Sigmoid colon (tissue), 7 donors: ENCODE measurements around the gene PTPRE. TPM values are rescaled to one million over a fixed set of nuclear protein-coding genes. Genes with fewer than 3 reads are reported as not detected.

Experiments used
- DNase-seq: peaks from one replicate; pipeline ENCODE4 v3.0.0-alpha.2; 2019
- H3K27ac ChIP-seq, 4 donors: fragments of 200-600 bp; sonication (generic); one replicate each; pipeline ENCODE4 v1.5.1; 2016 to 2019; ENCODE audit warnings: mild to moderate bottlenecking in 1 of 4
- H3K27me3 ChIP-seq, 3 donors: fragments of 200-600 bp; sonication (generic); one replicate each; pipeline ENCODE4 v1.5.1; 2019; ENCODE audit warnings: mild to moderate bottlenecking in 1 of 3
- H3K36me3 ChIP-seq, 4 donors: fragments of 200-600 bp; sonication (generic); one replicate each; pipeline ENCODE4 v1.5.1; 2016 to 2019
- H3K4me1 ChIP-seq, 4 donors: fragments of 200-600 bp; sonication (generic); one replicate each; pipeline ENCODE4 v1.5.1; 2017 to 2019
- H3K4me3 ChIP-seq, 4 donors: fragments of 200-600 bp; sonication (generic); one replicate each; pipeline ENCODE4 v1.5.1; 2017 to 2019; ENCODE audit warnings: mild to moderate bottlenecking in 2 of 4, moderate library complexity in 1 of 4
- H3K9me3 ChIP-seq, 4 donors: fragments of 200-600 bp in 3 of 4; sonication (generic) in 3 of 4; one replicate each; pipeline versions ENCODE4 v1.5.1 to v1.6.1; 2013 to 2019
- CTCF ChIP-seq, 4 experiments: fragments of 450-650 bp in 3 of 4; fragments of 200-600 bp in 1 of 4; IDR thresholded peaks; one replicate each; pipeline ENCODE4 v1.5.1; 2016 to 2019; ENCODE audit warnings: antibody characterized with exemption in 4 of 4, mild to moderate bottlenecking in 3 of 4, moderate library complexity in 2 of 4
- EP300 ChIP-seq, 4 donors: sonication (generic); formaldehyde crosslinking; IDR thresholded peaks; one replicate each; pipeline ENCODE4 v1.6.1; 2017; ENCODE audit warnings: antibody characterized with exemption in 4 of 4
- POLR2A ChIP-seq, 2 donors: fragments of 450-650 bp; IDR thresholded peaks; one replicate each; pipeline ENCODE4 v1.6.1; 2016; ENCODE audit warnings: antibody characterized with exemption in 2 of 2, mild to moderate bottlenecking in 2 of 2, moderate library complexity in 2 of 2
- POLR2AphosphoS5 ChIP-seq, 4 donors: sonication (generic); formaldehyde crosslinking; IDR thresholded peaks; one replicate each; pipeline ENCODE4 v1.6.1; 2017; ENCODE audit warnings: antibody characterized with exemption in 4 of 4
- WGBS, 2 donors: extraction: QIAGEN DNeasy Blood & Tissue Kit; methylation state at CpG; one replicate each; pipeline ENCODE4 v1.1.7; 2013; 5-methylcytosine and 5-hydroxymethylcytosine counted together
- intact Hi-C: fragments of 100-400 bp; cut with DNase I; formaldehyde crosslinking; loops from one replicate; pipeline ENCODE4 v1.15.1; 2023
- polyA plus RNA-seq, 3 donors: library from polyadenylated mRNA; stranded (reverse); fragments of 200-250 nt; gene quantifications; one replicate each; pipeline ENCODE4 v1.2.3, GENCODE V29; 2013
- total RNA-seq, 4 donors: library from RNA; depleted of rRNA; stranded (reverse); fragments of >200 nt; gene quantifications; one replicate each; pipeline ENCODE4 v1.1.0, GENCODE V29; 2016
- donor health status: healthy with polysubstance abuse.
- donor health status: Bipolar disorder and iron deficiency.
- donor health status: healthy.

Gene PTPRE
- total and polyA plus RNA-seq, 7 donors: 4.2 to 17.9 (median 11.9) TPM

DNA sequence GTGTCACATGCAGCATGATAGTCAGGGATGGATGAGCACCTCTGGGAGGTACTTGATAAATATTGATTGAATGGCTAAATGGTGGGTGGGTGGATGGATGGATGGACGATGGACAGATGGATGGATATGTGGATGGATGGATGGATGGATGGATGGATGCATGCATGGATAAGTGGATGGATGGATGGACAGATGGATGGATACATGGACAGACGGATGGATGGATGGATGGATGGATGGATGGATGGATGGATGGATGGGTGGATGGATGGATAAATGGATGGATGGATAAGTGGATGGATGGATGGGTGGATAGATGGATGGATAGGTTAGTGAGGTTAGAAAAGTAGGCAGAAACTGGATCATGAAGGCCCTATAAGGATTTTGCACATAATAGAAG lies 37.4 kb downstream of the PTPRE start:
- no peak overlapping the region for H3K4me3 ChIP-seq
- intact Hi-C loops: no loop called here
- H3K36me3 ChIP-seq: no peaks in the 10 kb centered on the region
- no peaks in the 10 kb centered on the region for H3K9me3 ChIP-seq
- H3K27ac ChIP-seq: no peak overlapping the region
- TF ChIP-seq POLR2AphosphoS5 (IDR thresholded peaks at IDR 0.05) (no peak), CTCF (IDR thresholded peaks at IDR 0.05) (no peak), POLR2A (IDR thresholded peaks at IDR 0.05) (no peak), EP300 (IDR thresholded peaks at IDR 0.05) (no peak)
- DNase-seq: no peak
- no peaks in the 10 kb centered on the region for H3K4me1 ChIP-seq
- 92 to 98% methylated on average over 2 of the region's 2 CpGs for WGBS, 2 donors
- no peaks in the 10 kb centered on the region for H3K27me3 ChIP-seq

DNA sequence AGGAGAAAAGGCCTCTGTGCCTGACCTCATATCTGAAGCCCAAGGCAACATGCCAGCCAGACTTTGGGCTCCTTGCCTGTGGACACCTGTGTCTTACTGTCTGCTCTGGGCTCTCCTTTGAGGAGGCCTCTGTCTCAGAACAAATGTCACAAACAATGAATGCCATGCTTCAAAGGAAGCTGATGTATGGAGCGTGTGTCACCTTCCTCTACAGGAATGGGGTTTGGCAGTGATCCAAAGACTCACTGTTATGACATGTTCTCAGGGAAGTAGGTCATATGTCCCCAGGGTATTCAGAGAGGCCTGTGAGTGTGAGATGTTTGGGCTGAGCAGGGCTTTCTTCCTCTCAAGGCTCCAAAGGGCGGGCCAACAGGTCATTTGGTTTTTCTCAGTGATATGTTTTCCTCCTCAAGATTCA lies 38.4 kb downstream of the PTPRE start:
- H3K4me1 ChIP-seq: no peaks in the 10 kb centered on the region
- WGBS, 2 donors: 44 to 56% methylated on average over 2 of the region's 2 CpGs
- H3K9me3 ChIP-seq: no peaks in the 10 kb centered on the region
- H3K27me3 ChIP-seq: no peaks in the 10 kb centered on the region
- DNase-seq: no peak
- no peak overlapping the region for H3K27ac ChIP-seq
- TF ChIP-seq CTCF (IDR thresholded peaks at IDR 0.05): no peak
- TF ChIP-seq POLR2A (IDR thresholded peaks at IDR 0.05): no peak
- no peak for TF ChIP-seq EP300 (IDR thresholded peaks at IDR 0.05)
- no peak for TF ChIP-seq POLR2AphosphoS5 (IDR thresholded peaks at IDR 0.05)
- intact Hi-C loops: no loop called here
- no peaks in the 10 kb centered on the region for H3K36me3 ChIP-seq
- H3K4me3 ChIP-seq: no peak overlapping the region

DNA sequence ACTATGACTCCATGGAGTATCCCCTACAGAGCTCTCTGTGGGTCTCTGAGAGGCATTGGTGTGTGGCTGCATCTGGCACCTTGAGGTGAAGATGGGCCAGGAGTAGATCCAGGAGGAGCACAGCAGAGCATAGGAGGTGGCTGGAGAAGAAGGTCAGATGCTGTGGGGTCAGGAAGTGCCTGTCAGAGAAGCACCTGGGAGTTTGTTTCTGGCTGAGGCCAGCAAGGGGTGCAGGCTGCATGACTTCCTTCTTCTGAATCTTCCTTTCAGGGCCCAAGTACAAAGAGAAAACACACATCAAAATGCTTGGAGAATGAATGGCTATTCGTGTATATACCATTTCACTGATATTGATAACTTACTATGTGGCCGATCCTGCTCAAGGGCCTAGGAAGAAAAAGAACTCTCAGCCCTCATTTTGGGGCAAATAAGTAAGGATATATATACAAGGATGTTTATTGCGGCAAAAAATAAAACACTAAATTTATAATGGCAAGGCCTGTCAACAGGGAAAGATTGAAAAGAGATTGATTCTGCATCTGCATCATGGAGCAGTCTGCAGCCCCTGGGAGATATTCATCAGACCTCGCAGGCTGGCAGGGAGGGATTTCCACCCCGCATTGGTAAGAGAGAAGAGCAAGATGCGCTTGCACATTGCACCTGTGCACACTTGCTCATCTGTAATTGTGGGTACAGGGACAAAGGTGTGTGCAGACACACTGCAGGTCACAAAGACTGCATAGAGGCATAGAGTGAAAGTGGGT lies 39.2 kb downstream of the PTPRE start:
- no peaks in the 10 kb centered on the region for H3K36me3 ChIP-seq
- no peak for DNase-seq
- no peaks in the 10 kb centered on the region for H3K27me3 ChIP-seq
- H3K4me1 ChIP-seq: no peaks in the 10 kb centered on the region
- WGBS, 2 donors: 81 to 90% methylated on average over 6 of the region's 6 CpGs
- no peak overlapping the region for H3K4me3 ChIP-seq
- H3K9me3 ChIP-seq: no peaks in the 10 kb centered on the region
- no peak overlapping the region for H3K27ac ChIP-seq
- TF ChIP-seq EP300 (IDR thresholded peaks at IDR 0.05): no peak
- no peak for TF ChIP-seq CTCF (IDR thresholded peaks at IDR 0.05)
- no peak for TF ChIP-seq POLR2A (IDR thresholded peaks at IDR 0.05)
- TF ChIP-seq POLR2AphosphoS5 (IDR thresholded peaks at IDR 0.05): no peak
- intact Hi-C loops: no loop called here

DNA sequence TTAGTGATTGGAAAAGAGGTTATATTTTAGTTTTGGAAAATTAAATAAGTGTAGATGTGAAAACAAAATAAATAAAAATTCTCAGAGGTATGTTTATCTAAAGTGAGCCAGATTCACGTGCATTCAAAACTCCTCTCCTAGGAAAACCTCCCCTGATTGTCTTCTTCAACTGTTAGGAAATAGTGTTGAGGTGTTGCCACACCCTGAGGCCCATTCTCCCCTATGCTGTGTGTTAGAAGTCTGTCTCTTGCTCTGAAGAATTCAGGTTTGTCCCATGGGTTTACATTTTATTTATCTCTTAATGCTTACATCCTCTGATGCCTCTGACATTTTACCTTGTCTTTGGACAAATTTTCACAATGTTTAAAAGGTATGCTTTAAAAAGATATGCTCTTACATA lies 40.3 kb downstream of the PTPRE start:
- DNase-seq: no peak
- no peaks in the 10 kb centered on the region for H3K27me3 ChIP-seq
- H3K27ac ChIP-seq: no peak overlapping the region
- intact Hi-C loops: no loop called here
- no peak overlapping the region for H3K4me3 ChIP-seq
- H3K4me1 ChIP-seq: no peaks in the 10 kb centered on the region
- 39 to 70% methylated on average over 1 of the region's 1 CpG for WGBS, 2 donors
- no peaks in the 10 kb centered on the region for H3K9me3 ChIP-seq
- TF ChIP-seq POLR2A (IDR thresholded peaks at IDR 0.05) (no peak), CTCF (IDR thresholded peaks at IDR 0.05) (no peak), POLR2AphosphoS5 (IDR thresholded peaks at IDR 0.05) (no peak), EP300 (IDR thresholded peaks at IDR 0.05) (no peak)
- H3K36me3 ChIP-seq: no peaks in the 10 kb centered on the region

- TF ChIP-seq CTCF (IDR thresholded peaks at IDR 0.05): no peak
- TF ChIP-seq POLR2A (IDR thresholded peaks at IDR 0.05): no peak
- TF ChIP-seq EP300 (IDR thresholded peaks at IDR 0.05): no peak
- TF ChIP-seq POLR2AphosphoS5 (IDR thresholded peaks at IDR 0.05): no peak
- no peaks in the 10 kb centered on the region for H3K36me3 ChIP-seq
- no peaks in the 10 kb centered on the region for H3K9me3 ChIP-seq
- no peak overlapping the region for H3K27ac ChIP-seq
- H3K4me1 ChIP-seq: no peaks in the 10 kb centered on the region
- intact Hi-C loops: no loop called here
- H3K27me3 ChIP-seq: no peaks in the 10 kb centered on the region
- 90 to 92% methylated on average over 5 of the region's 5 CpGs for WGBS, 2 donors
- no peak for DNase-seq
- H3K4me3 ChIP-seq: no peak overlapping the region
Measured at GRCh38 chr10:127948791-127949190, 41.9 kb downstream of the PTPRE start.
